VCaP (cell line): Measurements from ENCODE around the gene SUSD2.

Experiments used
- H3K27ac ChIP-seq: fragments of 450-650 bp; 2 replicates; pipeline ENCODE4 v1.5.1; 2017
- CTCF ChIP-seq: fragments of 450-650 bp; conservative IDR thresholded peaks from 2 replicates; pipeline ENCODE4 v1.5.1; 2017; ENCODE audit warnings: mild to moderate bottlenecking, moderate library complexity

SUSD2 gene

GRCh38 chr22:24155627-24156140 lies 25.6 kb upstream of the SUSD2 start:
- peak; percentile 71 for TF ChIP-seq CTCF
- H3K27ac ChIP-seq, result peak overlapping the region; percentile 64

GRCh38 chr22:24156141-24156912 lies 25.0 kb upstream of the SUSD2 start:
- H3K27ac ChIP-seq, result peak overlapping the region; percentile 64
- no peak for TF ChIP-seq CTCF

- peak overlapping the region; percentile 64 for H3K27ac ChIP-seq
- peak; percentile 94 for TF ChIP-seq CTCF
These were observed 24.1 kb upstream of the SUSD2 start for GRCh38 chr22:24156913-24157821.

GRCh38 chr22:24157822-24158135 lies 23.5 kb upstream of the SUSD2 start:
- TF ChIP-seq CTCF, result no peak
- H3K27ac ChIP-seq, result peak overlapping the region; percentile 64; the same call in 1 of the 2 replicates

GRCh38 chr22:24159650-24160049 lies 21.6 kb upstream of the SUSD2 start:
- no peak overlapping the region for H3K27ac ChIP-seq
- no peak for TF ChIP-seq CTCF

- no peak for TF ChIP-seq CTCF
- H3K27ac ChIP-seq, result no peak overlapping the region
These were observed 20.7 kb upstream of the SUSD2 start for GRCh38 chr22:24160546-24160945.

- H3K27ac ChIP-seq, result no peak overlapping the region
- TF ChIP-seq CTCF, result no peak
These were observed 19.8 kb upstream of the SUSD2 start for GRCh38 chr22:24161485-24161884.
